PC-3 (cell line): ENCODE measurements around the gene RAI14.

ENCODE experiments used
- EZH2 ChIP-seq: fragments of 300-600 bp; sonication (generic); IDR thresholded peaks from one replicate; pipeline ENCODE4 v1.6.1; 2017; ENCODE audit warnings: antibody characterized with exemption, mild to moderate bottlenecking, low read length; ENCODE audit not compliant: unreplicated experiment
- TF ChIP-seq, protein P1 (sequence below): fragments of 300-600 bp; sonication (generic); conservative IDR thresholded peaks from 2 replicates; pipeline ENCODE4 v1.5.1; 2017; ENCODE audit warnings: antibody characterized with exemption, low read depth, mild to moderate bottlenecking, low read length

DNA sequence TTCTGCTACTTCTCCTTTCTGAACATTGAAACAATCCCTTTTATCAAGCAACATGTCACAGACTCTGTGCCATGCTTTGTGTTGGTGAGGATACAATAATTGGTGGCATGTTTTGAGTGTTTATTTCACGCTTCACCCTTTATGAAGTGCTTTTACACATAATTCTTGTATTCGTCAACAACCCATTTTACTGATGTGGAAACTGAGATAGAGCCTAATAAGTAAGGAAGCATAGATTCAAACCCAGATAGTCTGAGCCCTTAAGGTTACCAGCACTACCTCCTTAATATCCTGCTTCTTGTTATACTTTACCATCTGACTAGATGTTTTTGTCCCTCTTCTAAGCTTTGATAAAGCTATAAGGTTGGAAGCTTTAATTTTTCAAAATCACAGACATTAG lies 133.5 kb downstream of the RAI14 start:
- TF ChIP-seq, protein P1, sequence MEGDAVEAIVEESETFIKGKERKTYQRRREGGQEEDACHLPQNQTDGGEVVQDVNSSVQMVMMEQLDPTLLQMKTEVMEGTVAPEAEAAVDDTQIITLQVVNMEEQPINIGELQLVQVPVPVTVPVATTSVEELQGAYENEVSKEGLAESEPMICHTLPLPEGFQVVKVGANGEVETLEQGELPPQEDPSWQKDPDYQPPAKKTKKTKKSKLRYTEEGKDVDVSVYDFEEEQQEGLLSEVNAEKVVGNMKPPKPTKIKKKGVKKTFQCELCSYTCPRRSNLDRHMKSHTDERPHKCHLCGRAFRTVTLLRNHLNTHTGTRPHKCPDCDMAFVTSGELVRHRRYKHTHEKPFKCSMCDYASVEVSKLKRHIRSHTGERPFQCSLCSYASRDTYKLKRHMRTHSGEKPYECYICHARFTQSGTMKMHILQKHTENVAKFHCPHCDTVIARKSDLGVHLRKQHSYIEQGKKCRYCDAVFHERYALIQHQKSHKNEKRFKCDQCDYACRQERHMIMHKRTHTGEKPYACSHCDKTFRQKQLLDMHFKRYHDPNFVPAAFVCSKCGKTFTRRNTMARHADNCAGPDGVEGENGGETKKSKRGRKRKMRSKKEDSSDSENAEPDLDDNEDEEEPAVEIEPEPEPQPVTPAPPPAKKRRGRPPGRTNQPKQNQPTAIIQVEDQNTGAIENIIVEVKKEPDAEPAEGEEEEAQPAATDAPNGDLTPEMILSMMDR, result no peak
- no peak for TF ChIP-seq EZH2
